GM19239 (cell line): ENCODE data around the gene KIF15.
A peak's percentile ranks its signal among the peaks of the same experiment; 100 is the strongest.

Experiments used
- DNase-seq: peaks from one replicate; pipeline ENCODE4 v3.0.0; 2011; ENCODE audit warnings: low spot score; ENCODE audit not compliant: insufficient read length
- FAIRE-seq: peaks from 2 replicates; lab custom pipeline; 2011; peaks lifted over from hg19 to GRCh38; lab: Jason Lieb, UNC

Gene KIF15

DNA sequence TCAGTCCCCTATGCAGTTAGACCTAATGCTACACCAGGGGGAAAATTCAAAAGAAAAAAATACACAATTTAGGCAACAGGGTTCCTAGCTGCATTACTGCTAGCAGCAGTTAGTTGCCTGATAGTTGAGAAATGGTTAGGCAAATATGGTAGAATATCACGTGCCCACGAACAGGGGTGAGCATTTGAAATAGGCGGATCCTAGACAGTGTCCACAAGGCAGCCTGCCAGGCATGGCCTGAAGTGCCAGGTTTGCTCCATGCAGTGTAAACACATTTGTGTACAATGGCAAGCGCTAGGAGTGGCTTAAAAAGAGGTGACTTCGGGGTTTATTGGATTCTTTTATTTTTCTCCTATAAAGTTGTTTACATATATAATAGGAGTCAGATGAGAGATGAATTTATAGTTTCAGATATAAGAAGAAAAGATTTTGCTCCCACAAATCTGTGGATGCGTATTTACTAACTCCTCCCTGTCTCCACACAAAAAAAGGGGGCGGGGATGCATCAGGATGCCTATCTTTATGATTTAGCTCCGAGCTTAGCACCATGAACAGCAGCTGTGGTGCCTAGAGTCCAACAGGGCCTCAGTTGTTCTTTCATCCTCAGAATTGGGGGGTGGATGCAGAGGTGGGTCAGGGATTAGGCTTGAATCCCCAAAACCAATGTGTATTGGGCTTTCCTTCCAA is 108.9 kb downstream of the KIF15 start:
- DNase-seq (no peak), FAIRE-seq (no peak)

DNA sequence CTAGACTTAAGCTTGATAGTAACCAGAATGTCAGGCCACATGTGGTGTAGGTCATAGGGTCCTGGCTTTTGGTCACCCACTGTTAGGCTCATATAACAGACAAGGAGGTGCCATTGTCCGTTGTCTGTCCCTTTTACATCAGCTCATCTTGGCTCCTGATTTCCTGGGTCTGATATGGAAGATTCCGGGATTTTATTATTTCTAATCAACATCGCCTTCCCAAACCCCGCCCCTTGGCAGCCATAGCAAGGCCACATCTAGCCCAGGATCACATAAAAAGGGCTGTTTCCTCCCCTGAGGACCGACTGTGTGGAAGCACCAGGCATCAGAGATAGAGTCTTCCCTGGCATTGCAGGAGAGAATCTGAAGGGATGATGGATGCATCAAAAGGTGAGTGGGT is 112.7 kb downstream of the KIF15 start, which contains the start of gene TGM4:
TSS of gene TGM4 (plus strand) at position 301 of the 400 bp plus-strand sequence. CDS start at position 372, 71 bp downstream.
- peak; percentile 18 for FAIRE-seq
- DNase-seq, result no peak

DNA sequence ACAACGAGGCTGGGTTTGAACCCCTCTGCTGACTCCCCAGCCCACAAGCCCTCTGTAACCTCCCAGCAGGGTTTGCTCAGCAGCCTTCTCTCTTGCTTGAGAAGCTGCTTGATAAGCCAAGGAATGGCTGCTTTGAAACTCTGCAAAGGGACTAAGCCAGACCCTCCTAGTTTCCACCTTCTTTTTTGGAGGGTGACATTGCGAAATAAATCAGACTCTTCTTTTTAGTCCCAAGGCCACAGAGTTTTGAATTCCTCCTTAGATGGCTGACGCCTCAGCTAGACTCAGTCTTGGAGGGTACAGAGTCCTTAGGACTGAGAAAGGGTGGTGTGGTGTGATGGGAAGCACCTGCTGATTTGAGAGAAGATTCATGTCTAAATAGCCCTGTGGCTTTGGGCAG is 114.0 kb downstream of the KIF15 start:
- no peak for FAIRE-seq
- no peak for DNase-seq

DNA sequence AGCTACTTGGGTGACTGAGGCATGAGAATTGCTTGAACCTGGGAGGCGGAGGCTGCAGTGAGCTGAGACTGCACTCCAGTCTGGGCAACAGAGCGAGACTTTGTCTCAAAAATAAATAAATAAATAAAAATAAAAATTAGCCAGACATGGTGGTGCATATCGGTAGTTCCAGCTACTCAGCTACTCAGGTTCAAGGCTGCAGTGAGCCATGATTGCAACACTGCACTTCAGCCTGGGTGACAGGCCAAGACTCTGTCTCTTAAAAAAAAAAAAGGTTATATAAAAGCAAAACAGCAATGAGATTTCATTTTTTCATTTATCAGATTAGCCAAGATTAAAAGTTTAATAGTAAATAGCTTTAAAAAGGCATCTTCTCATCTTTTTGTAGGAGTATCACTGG is 115.7 kb downstream of the KIF15 start:
- FAIRE-seq (no peak), DNase-seq (no peak)

DNA sequence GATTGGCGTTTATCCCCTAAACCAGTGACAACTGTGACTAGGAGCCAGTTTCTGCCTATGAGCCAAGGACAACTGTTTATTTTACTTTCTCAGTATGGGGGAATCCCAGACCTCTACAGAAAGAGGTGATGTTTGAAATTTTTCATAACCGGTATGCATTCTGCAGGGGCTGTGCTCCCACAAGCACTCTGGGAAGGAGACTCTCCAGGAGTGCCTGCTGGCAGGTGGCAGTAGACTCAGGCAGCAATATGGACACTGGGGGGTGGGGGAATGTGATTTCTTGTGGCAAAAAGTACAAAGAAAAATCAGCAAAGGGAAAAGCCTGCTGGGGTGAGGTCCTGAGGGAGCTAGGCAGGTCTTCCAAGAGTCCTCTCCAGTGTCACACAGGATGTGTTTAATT is 118.7 kb downstream of the KIF15 start:
- FAIRE-seq, result no peak
- DNase-seq, result no peak

DNA sequence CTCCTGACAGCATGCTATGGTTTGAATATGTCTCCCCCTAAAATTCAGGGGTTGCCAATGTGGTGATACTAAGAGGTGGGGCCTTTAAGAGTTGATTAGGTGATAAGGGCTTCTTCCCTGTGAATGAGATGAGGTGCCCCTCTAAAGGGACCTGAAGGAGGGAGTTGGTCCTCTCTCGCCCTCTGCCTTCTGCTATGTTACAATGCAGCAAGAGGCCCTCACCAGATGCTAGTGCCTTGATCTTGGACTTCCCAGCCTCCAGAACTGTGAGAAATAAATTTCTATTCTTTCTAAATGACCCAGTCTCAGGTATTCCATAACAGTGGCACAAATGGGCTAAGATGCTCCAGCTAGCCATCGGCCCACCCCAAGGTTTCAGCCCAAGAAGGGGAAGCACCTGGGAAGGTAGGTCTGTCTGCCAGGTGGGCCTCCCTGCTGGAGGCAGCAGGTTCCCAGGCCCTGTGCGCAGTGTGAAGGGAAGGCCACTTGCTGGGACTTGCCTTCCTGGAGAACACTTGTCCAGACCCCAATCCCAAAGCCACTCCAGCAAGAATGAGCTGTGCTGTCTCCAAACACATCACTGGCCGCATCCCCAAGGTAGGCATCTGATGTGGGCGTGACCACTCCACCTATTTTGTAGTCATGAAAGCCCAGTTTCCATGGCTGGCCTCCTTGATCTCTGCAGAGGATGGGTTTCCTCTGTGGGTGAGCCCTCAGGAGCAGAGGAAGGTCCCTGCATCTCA is 121.8 kb downstream of the KIF15 start:
- FAIRE-seq, result no peak
- DNase-seq, result no peak

DNA sequence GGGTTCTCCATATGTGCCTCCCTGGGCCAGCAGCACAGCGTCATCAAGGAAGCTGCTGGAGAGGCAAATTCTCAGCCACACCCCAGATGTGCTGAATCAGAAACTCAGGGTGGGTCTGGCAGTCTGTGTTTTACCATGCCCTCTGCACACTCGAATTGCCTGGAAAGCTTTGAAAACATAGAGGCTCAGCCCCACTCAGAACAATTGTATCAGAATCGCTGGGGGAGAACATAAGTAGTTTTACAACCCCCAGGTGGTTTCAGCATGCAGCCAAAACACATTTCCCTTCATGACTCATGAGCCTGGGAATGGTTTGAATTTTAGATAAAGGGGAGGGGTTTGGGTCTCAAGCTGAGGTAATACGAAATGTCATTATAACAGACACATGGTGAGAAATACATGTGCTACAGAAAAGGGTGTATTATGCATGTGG is 122.4 kb downstream of the KIF15 start:
- no peak for DNase-seq
- no peak for FAIRE-seq

DNA sequence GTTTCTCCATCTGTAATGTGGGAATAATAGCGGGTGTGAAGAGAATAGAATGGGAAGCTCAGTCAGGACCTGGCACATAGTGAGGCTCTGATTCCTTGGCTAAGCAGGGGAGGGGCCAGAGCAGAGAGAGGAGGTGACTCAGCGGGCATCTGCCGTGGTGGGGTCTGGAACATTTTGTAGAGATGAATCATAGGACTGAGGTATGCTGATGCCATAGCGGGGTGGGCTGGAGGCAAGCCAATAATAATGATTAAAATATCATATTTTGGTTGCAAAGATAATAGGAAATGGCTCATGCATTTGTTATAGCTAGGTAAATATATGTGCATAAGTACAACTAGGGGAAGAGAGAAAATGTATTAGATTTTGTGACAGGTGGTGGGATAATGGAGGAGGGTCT is 124.0 kb downstream of the KIF15 start:
- FAIRE-seq (no peak), DNase-seq (no peak)

DNA sequence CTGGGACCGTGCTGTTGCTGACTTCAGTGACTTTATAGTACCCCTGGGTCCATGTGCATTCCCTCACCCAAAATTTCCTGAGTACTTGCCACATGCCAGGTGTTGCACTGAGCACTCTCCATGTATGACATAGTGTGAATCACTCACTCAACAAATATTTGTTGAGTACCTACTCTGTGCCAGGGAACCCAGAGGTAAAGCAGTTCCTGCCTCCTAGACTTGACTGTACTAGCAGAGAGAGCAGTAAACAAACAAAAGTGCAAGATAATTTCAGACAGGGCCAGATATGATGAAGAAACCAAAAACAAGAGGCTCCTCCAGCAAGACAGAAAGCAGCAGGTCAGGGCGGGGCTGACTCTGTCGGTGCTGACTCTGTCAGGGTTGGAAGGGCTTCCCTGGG is 125.0 kb downstream of the KIF15 start:
- FAIRE-seq (no peak), DNase-seq (no peak)

DNA sequence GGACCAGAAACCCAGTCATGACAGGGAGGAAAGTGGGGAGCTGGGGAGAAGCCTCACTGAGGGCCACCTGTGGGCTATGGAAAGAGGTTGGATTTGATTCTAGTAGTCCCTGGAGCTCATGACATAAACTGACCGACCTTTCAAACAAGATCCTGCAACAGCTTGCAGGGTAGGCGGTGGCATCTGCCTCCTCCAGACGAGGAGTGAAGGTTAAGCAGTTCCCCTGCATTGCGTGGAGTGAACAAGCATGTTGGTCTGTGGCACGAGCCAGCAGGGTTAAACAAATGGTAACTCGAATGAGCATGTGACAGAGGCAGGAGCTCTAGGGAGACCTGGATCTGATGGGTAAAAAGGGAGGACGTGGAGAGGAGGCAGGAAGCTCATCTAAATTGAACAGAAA is 125.5 kb downstream of the KIF15 start:
- FAIRE-seq (no peak), DNase-seq (no peak)

DNA sequence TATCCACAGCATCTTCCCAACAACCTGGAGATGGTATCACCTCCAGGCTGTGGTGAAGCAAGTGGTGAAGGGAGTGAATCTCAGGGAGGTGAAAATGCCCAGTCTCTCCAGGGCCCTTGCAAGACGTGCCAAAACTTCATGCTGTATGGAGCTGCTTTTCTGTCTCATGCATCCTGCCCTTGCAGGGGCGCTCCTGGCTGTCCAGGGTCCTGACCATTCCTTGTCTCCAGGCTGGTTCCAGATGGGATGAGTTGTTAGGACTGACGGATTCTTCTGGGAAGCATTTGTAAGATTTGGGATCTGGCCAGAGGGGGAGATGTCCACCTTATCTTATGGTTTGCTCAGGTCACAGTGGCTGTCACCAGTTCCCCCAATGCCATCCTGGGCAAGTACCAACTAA is 128.7 kb downstream of the KIF15 start:
- DNase-seq, result no peak
- FAIRE-seq, result no peak

DNA sequence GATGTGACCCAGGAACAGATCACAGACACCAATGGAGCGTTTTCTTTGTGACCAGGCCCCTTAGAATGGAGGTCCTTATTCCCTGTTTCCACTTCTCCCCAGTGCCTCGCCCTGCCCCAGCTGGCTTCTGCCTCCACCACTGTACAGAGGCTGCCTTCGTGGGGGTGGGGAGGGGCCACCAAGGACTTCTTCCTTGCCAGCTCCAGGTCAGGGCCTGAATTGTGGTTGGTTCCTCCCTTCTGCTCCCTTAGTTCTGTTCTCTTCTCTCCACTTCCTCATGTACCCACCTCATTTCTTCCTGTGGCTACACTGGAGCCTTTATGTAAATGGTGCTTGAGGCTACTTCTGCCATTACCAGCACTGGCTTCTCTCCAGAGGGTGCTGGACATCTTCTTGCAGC is 129.3 kb downstream of the KIF15 start:
- DNase-seq (no peak), FAIRE-seq (no peak)

DNA sequence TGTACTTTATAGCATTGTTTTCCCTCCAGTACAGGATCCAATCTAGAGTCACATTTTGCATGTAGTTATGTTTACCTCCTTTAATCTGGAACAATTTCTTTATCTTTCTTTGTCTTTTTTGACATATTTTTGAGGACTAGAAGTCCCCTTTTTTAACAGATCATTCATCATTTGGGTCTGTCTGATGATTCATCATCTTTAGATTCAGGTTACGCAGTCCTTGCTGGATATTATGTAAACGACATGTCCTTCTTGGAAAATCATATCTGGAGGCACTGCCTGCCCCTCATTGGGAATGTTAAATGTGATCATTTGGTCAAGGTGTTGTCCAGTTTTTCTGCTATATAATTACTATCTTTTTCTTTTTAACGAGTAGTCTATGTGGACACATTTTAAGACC is 131.1 kb downstream of the KIF15 start:
- DNase-seq (no peak), FAIRE-seq (no peak)

DNA sequence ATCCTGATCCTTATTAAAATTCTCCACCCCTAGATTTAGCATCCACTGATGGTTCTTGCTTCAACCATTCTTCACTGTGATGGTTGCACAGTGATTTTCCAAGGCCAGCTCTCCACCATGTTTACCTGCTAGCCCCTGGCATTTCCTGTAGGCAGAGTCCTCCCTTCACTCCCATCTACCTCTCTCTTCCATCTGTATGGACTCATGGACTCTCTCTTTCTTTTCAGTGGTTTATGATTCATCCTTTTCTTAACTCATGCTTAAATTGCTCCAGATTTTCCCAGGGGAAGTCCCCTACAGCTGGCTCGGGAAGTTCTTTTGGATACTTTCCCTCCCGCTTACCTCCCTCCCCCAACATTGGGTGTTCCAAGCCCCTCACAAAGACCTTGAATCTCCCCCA is 131.5 kb downstream of the KIF15 start:
- FAIRE-seq (no peak), DNase-seq (no peak)

DNA sequence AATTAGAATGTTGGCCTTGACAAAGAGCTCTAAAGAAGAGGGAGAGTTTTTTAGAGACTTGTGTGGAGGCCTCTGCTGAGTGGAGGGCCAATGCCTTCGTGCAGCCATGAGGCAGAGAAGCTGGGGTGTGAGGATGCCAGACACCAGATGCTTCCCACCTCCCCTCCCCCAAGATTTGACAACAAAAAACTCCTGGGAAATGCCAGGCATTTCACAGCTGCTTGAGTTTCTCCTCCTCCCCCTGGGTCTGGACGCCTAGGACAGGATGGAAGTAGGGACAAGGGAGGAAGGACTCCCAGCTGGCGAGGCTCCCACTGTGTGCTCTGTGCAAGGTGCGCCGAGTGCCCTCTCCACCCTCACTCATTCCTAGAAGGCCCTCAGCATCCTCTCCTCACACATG is 132.9 kb downstream of the KIF15 start:
- no peak for DNase-seq
- no peak for FAIRE-seq

DNA sequence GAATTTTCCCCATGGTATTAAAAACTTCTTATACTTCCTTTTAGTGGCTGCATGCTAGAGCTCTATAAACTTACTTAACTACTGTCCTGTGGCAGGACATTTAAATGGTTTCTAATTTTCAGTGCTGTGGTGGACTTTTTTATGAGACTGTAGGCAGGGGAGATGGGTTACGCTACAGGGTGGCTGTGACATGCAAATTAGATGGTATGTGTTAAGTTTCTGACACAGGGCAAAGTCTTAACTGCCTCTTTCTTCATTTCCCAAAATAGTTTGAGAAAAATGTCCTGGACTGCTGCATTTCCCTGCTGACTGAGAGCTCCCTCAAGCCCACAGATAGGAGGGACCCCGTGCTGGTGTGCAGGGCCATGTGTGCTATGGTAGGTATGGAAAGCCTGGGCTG is 134.8 kb downstream of the KIF15 start:
- DNase-seq (no peak), FAIRE-seq (no peak)

DNA sequence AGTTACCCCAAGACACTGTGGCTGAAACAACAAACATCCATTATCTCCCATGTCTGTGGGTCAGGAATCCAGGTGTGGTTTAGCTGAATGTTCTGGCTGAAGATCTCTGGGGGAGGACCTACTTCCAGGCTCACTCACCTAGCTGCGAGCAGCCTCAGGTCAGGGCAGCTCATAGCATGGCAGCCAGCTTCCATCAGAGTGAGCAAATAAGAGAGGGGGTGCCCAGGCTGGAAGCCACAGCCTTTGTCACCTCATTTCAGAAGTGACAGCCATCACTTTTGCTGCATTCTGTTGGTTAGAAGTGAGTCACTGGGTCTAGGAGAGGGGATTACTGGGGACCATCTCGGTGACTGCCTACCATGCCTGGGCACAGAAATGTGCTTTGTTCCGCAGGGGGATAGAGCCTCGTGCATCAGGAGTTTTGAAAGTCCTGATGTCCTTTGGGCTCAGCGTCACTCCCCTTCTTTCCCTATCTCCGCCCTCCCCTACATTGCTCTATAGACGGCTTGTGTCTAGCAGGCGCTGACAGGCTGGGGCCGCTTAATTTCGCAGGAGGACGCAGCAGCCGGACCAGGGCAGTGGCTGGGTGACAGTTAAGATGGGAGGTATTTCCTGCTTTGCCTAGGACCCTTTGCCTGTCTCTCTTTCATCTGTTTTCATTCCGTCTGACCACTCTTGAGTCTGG is 138.2 kb downstream of the KIF15 start:
- FAIRE-seq (no peak), DNase-seq (no peak)

DNA sequence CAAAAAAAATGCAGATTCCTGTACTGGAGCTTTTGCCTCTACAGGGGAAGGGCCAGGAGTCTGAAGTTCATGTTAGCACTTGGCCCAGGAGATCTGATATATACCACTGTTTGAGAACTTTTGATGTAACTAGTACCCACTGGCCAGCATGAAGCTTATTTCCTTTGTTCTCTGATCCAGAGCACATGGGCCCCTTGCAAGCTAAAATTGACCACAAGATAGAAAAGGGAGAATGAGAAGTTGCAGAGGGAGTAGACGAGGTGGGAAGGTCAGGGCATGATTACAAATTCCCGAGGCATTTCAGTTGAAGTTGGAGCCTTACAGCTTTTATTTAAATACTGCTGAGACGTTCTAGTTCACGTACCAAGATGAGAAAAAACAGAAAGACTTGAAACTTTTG is 141.0 kb downstream of the KIF15 start:
- FAIRE-seq (no peak), DNase-seq (no peak)
